GM23248 (cell line): ENCODE measurements around the gene P3H3.

Source experiments
- EZH2 ChIP-seq: fragments of 200-600 bp; sonication (generic); IDR thresholded peaks from 2 replicates; pipeline ENCODE4 v1.6.1; 2018; ENCODE audit warnings: antibody characterized with exemption, mild to moderate bottlenecking; ENCODE audit not compliant: insufficient read depth, poor library complexity, severe bottlenecking
- EZH2phosphoT487 ChIP-seq: fragments of 200-600 bp; sonication (generic); IDR thresholded peaks from 2 replicates; pipeline ENCODE4 v1.6.1; 2018; ENCODE audit warnings: antibody characterized with exemption, moderate library complexity, mild to moderate bottlenecking, low read depth; ENCODE audit not compliant: insufficient read depth

DNA sequence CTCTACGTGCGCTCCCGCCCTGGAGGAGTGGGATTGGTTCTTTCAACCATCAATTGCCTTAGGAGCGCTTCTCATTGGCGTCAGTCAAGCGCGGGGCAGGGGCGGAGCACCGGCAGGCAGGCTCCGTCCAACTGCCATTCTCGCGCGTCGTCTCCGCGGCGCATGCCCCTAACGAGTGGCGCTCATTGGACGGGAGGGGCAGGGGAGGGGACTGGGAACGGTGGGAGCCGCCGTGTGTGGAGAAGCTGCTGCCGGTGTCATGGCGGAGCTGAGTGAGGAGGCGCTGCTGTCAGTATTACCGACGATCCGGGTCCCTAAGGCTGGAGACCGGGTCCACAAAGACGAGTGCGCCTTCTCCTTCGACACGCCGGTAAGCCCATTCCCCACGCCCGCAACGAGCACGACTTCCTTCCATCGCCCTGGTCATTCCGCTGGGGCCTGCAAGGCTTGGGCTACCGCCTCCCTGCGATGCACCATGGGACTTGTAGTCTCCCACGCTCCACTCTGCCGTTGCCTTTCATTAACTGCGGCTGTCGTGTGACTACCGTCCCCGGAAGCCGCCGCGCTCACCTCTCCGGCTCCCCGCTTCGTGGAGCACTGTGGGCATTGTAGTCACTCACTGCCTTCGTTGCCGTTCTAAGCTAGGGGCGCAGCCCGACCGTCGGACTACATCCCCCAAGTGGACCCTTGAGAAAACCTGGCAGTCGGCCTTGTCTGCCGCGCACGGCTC lies 23.9 kb downstream of the P3H3 start, which contains the start of gene USP5:
- TF ChIP-seq EZH2 (no peak), EZH2phosphoT487 (no peak)
